ENCODE data around the gene SUGCT. TPM values are rescaled to one million over a fixed set of nuclear protein-coding genes. Genes with fewer than 3 reads are reported as not detected.

Gene SUGCT
- total and polyA plus RNA-seq, 2 of the 13 experiments (the other 11 are each of a cell fraction or from before 2014, with no cell fraction given) = 10.1 to 22.2 TPM

DNA sequence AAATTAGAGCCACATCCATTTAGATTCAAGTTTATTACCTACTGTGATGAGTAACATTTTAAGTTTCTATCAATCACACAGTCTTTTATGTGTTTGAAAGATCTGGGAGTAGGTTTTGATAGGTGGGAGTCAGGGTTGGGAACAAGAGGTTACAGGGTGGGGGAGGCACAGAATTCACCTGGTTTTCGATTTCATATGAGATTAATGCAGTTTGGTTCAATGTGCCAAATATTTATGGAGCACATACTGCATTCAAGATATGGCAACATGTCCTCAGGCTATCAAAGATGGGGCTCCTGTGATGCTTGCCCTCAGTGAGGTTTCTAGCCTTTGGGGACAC, 564.1 kb downstream of the SUGCT start:
- in situ Hi-C loops (cut with HindIII; ENCODE audit: extremely low pct_ligation_motif_present, low pct_unique_long_range_greater_than_20kb) (no loop called here), intact Hi-C loops (cut with micrococcal nuclease; ENCODE audit: unreplicated experiment) (no loop called here)
- no peaks in the 10 kb centered on the region for H4K20me1 ChIP-seq (ENCODE audit: insufficient read depth, low read length)
- H3K9me3 ChIP-seq (ENCODE audit: low read length) = no peaks in the 10 kb centered on the region
- H3K27me3 ChIP-seq (ENCODE audit: control insufficient read depth in 1 of 2, insufficient read depth in 2 of 2, low read length in 2 of 2) = no peaks in the 10 kb centered on the region
- TF ChIP-seq, protein P1, sequence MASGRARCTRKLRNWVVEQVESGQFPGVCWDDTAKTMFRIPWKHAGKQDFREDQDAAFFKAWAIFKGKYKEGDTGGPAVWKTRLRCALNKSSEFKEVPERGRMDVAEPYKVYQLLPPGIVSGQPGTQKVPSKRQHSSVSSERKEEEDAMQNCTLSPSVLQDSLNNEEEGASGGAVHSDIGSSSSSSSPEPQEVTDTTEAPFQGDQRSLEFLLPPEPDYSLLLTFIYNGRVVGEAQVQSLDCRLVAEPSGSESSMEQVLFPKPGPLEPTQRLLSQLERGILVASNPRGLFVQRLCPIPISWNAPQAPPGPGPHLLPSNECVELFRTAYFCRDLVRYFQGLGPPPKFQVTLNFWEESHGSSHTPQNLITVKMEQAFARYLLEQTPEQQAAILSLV (CRISPR knock-in tag; IDR thresholded peaks at IDR 0.05; ENCODE audit: borderline replicate concordance) = no peak
- TF ChIP-seq, protein P2, sequence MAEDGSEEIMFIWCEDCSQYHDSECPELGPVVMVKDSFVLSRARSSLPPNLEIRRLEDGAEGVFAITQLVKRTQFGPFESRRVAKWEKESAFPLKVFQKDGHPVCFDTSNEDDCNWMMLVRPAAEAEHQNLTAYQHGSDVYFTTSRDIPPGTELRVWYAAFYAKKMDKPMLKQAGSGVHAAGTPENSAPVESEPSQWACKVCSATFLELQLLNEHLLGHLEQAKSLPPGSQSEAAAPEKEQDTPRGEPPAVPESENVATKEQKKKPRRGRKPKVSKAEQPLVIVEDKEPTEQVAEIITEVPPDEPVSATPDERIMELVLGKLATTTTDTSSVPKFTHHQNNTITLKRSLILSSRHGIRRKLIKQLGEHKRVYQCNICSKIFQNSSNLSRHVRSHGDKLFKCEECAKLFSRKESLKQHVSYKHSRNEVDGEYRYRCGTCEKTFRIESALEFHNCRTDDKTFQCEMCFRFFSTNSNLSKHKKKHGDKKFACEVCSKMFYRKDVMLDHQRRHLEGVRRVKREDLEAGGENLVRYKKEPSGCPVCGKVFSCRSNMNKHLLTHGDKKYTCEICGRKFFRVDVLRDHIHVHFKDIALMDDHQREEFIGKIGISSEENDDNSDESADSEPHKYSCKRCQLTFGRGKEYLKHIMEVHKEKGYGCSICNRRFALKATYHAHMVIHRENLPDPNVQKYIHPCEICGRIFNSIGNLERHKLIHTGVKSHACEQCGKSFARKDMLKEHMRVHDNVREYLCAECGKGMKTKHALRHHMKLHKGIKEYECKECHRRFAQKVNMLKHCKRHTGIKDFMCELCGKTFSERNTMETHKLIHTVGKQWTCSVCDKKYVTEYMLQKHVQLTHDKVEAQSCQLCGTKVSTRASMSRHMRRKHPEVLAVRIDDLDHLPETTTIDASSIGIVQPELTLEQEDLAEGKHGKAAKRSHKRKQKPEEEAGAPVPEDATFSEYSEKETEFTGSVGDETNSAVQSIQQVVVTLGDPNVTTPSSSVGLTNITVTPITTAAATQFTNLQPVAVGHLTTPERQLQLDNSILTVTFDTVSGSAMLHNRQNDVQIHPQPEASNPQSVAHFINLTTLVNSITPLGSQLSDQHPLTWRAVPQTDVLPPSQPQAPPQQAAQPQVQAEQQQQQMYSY (CRISPR knock-in tag; IDR thresholded peaks at IDR 0.05) = no peak
- TF ChIP-seq SETDB1 (CRISPR knock-in tag; IDR thresholded peaks at IDR 0.05; ENCODE audit: borderline replicate concordance) (no peak), GABPB1 (CRISPR knock-in tag; IDR thresholded peaks at IDR 0.05) (no peak), TRIM24 (CRISPR knock-in tag; IDR thresholded peaks at IDR 0.05) (no peak), NFE2L2 (IDR thresholded peaks at IDR 0.05; ENCODE audit: low read length) (no peak), POLR2AphosphoS5 (IDR thresholded peaks at IDR 0.05; ENCODE audit: low read depth, low read length) (no peak), SUZ12 (IDR thresholded peaks at IDR 0.05; ENCODE audit: low read depth, low read length) (no peak), ISL2 (CRISPR knock-in tag; IDR thresholded peaks at IDR 0.05) (no peak), ATF1 (CRISPR knock-in tag; IDR thresholded peaks at IDR 0.05) (no peak), ZNF33A (CRISPR knock-in tag; IDR thresholded peaks at IDR 0.05; ENCODE audit: borderline replicate concordance) (no peak)
- TF ChIP-seq, protein P3, sequence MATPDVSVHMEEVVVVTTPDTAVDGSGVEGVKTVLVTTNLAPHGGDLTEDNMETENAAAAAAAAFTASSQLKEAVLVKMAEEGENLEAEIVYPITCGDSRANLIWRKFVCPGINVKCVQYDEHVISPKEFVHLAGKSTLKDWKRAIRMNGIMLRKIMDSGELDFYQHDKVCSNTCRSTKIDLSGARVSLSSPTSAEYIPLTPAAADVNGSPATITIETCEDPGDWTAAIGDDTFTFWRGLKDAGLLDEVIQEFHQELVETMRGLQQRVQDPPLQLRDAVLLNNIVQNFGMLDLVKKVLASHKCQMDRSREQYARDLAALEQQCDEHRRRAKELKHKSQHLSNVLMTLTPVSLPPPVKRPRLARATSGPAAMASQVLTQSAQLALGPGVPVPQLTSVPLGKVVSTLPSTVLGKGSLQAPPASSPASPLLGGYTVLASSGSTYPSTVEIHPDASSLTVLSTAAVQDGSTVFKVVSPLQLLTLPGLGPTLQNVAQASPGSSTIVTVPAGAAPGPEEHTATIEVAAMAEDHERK (CRISPR knock-in tag; IDR thresholded peaks at IDR 0.05; ENCODE audit: low read depth) = no peak
- TF ChIP-seq, protein P4, sequence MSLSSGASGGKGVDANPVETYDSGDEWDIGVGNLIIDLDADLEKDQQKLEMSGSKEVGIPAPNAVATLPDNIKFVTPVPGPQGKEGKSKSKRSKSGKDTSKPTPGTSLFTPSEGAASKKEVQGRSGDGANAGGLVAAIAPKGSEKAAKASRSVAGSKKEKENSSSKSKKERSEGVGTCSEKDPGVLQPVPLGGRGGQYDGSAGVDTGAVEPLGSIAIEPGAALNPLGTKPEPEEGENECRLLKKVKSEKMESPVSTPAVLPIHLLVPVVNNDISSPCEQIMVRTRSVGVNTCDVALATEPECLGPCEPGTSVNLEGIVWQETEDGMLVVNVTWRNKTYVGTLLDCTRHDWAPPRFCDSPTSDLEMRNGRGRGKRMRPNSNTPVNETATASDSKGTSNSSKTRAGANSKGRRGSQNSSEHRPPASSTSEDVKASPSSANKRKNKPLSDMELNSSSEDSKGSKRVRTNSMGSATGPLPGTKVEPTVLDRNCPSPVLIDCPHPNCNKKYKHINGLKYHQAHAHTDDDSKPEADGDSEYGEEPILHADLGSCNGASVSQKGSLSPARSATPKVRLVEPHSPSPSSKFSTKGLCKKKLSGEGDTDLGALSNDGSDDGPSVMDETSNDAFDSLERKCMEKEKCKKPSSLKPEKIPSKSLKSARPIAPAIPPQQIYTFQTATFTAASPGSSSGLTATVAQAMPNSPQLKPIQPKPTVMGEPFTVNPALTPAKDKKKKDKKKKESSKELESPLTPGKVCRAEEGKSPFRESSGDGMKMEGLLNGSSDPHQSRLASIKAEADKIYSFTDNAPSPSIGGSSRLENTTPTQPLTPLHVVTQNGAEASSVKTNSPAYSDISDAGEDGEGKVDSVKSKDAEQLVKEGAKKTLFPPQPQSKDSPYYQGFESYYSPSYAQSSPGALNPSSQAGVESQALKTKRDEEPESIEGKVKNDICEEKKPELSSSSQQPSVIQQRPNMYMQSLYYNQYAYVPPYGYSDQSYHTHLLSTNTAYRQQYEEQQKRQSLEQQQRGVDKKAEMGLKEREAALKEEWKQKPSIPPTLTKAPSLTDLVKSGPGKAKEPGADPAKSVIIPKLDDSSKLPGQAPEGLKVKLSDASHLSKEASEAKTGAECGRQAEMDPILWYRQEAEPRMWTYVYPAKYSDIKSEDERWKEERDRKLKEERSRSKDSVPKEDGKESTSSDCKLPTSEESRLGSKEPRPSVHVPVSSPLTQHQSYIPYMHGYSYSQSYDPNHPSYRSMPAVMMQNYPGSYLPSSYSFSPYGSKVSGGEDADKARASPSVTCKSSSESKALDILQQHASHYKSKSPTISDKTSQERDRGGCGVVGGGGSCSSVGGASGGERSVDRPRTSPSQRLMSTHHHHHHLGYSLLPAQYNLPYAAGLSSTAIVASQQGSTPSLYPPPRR (CRISPR knock-in tag; IDR thresholded peaks at IDR 0.05; ENCODE audit: borderline replicate concordance) = no peak
- POLR2A ChIA-PET = no interaction called here
- H3K79me2 ChIP-seq (ENCODE audit: insufficient read depth, low read length) = no peaks in the 10 kb centered on the region
- H2AFZ ChIP-seq (ENCODE audit: low read length) = no peak overlapping the region
- ATAC-seq (no peak), DNase-seq (ENCODE audit: low spot score) (no peak), FAIRE-seq (no peak)
- CTCF ChIA-PET (ENCODE audit: low intra/inter-chr PET ratio, low total read pairs) = no interaction called here
- no peak overlapping the region for H3K4me2 ChIP-seq (ENCODE audit: low read depth, low read length)
- H3K9ac ChIP-seq (ENCODE audit: insufficient read depth, low read depth, low read length) = no peak overlapping the region
- H3K4me3 ChIP-seq (replicated peaks in 1 of 3; ENCODE audit: insufficient read depth in 1 of 3, low read depth in 2 of 3, low read length in 3 of 3) = no peak overlapping the region
- H3K36me3 ChIP-seq (replicated peaks in 1 of 2; ENCODE audit: control insufficient read depth in 1 of 2, insufficient read depth in 2 of 2, low read length in 2 of 2) = no peaks in the 10 kb centered on the region
- no TSS peak for BruUV-seq (replicated peaks)
- 86% methylated on average over 1 of the region's 1 CpG for WGBS (ENCODE audit: low lambda C conversion rate)
- no peaks in the 10 kb centered on the region for H3K4me1 ChIP-seq (ENCODE audit: insufficient read depth, low read length)
- H3K27ac ChIP-seq (ENCODE audit: extremely low read length, insufficient read depth, low read length) = no peak overlapping the region
